Effector memory CD8-positive, alpha-beta T cell (primary cell): ENCODE results near the gene THSD7A.

Experiments used
- ATAC-seq: fragments of 150-1000 bp; cut with Tn5 transposase; replicated peaks from 2 replicates; pipeline ENCODE4 v1.10.0; 2021; ENCODE audit warnings: mild to moderate bottlenecking, moderate library complexity
- DNase-seq, 3 experiments: peaks; one replicate each; pipeline ENCODE4 v3.0.0; 2021
- H3K27ac Mint-ChIP-seq, 2 donors: one replicate each; pipeline ENCODE4 v1.8.0; 2022; ENCODE audit warnings: mild to moderate bottlenecking in 2 of 2, mixed read lengths in 2 of 2, moderate library complexity in 2 of 2
- H3K27me3 Mint-ChIP-seq, 2 donors: one replicate each; pipeline ENCODE4 v1.8.0; 2022; ENCODE audit warnings: mixed read lengths in 2 of 2
- H3K36me3 Mint-ChIP-seq: one replicate; pipeline ENCODE4 v1.8.0; 2022; ENCODE audit warnings: mild to moderate bottlenecking, moderate library complexity, mixed read lengths; ENCODE audit not compliant: insufficient read depth
- H3K4me1 Mint-ChIP-seq, 2 donors: one replicate each; pipeline ENCODE4 v1.8.0; 2022; ENCODE audit warnings: low read depth in 2 of 2, mixed read lengths in 2 of 2
- H3K4me3 Mint-ChIP-seq, 2 donors: one replicate each; pipeline ENCODE4 v1.8.0; 2022; ENCODE audit warnings: mild to moderate bottlenecking in 2 of 2, mixed read lengths in 2 of 2, moderate library complexity in 2 of 2
- H3K9me3 Mint-ChIP-seq, 2 donors: one replicate each; pipeline ENCODE4 v1.8.0; 2022; ENCODE audit warnings: mixed read lengths in 2 of 2

THSD7A gene

GRCh38 chr7:11701829-11702560 is 130.0 kb downstream of the THSD7A start:
- H3K9me3 Mint-ChIP-seq = peaks cover 0 to 3% of the 10 kb centered on the region in 2 donors
- no peaks in the 10 kb centered on the region for H3K36me3 Mint-ChIP-seq

DNA sequence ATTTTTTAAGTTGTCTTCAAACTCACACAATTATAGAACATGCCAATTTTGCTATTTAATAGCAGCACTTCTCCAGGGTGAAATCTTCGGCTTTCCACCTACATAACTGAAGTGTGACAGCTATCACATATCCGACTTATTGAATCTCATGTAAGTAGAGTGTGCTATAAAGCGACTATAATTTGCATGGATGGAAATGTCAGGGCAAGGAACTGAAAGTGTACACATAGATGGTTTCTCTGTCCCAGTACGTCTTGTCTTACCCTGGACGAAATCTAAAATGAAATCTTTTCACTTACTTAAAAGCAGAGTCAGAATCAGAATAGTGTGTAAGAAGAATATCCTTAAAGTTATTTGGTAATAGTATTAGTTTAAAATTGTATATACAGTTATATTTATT is 132.3 kb downstream of the THSD7A start:
- no peaks in the 10 kb centered on the region for H3K27me3 Mint-ChIP-seq
- no peaks in the 10 kb centered on the region for H3K36me3 Mint-ChIP-seq
- no peaks in the 10 kb centered on the region for H3K4me1 Mint-ChIP-seq
- no peak for ATAC-seq
- H3K27ac Mint-ChIP-seq = no peak overlapping the region
- H3K4me3 Mint-ChIP-seq = no peak overlapping the region
- DNase-seq = no peak
- peaks cover 3 to 11% of the 10 kb centered on the region in 2 donors for H3K9me3 Mint-ChIP-seq

More at GRCh38 chr7:11701829-11702560, 130.0 kb downstream of the THSD7A start:
- Mint-ChIP-seq H3K27me3 (no peaks in the 10 kb centered on the region), H3K4me1 (no peaks in the 10 kb centered on the region), H3K4me3 (no peak overlapping the region), H3K27ac (no peak overlapping the region)
- ATAC-seq = no peak
- no peak for DNase-seq

GRCh38 chr7:11698384-11698871 is 133.6 kb downstream of the THSD7A start:
- ATAC-seq (no peak), DNase-seq (no peak)
- Mint-ChIP-seq H3K4me1 (no peaks in the 10 kb centered on the region), H3K27me3 (no peaks in the 10 kb centered on the region), H3K27ac (no peak overlapping the region), H3K4me3 (no peak overlapping the region), H3K9me3 (peaks cover 3 to 11% of the 10 kb centered on the region in 2 donors), H3K36me3 (no peaks in the 10 kb centered on the region)

GRCh38 chr7:11690395-11690794 is 141.6 kb downstream of the THSD7A start:
- peaks cover 3 to 10% of the 10 kb centered on the region in 2 donors for H3K9me3 Mint-ChIP-seq
- no peak overlapping the region for H3K4me3 Mint-ChIP-seq
- H3K27me3 Mint-ChIP-seq = no peaks in the 10 kb centered on the region
- H3K4me1 Mint-ChIP-seq = no peaks in the 10 kb centered on the region
- no peaks in the 10 kb centered on the region for H3K36me3 Mint-ChIP-seq
- H3K27ac Mint-ChIP-seq = no peak overlapping the region
- DNase-seq (no peak), ATAC-seq (no peak)

GRCh38 chr7:11689096-11689495 is 142.9 kb downstream of the THSD7A start:
- peaks cover 6 to 11% of the 10 kb centered on the region in 2 donors for H3K9me3 Mint-ChIP-seq
- no peak for DNase-seq

GRCh38 chr7:11681461-11681860 is 150.5 kb downstream of the THSD7A start:
- H3K4me1 Mint-ChIP-seq = no peaks in the 10 kb centered on the region
- ATAC-seq (no peak), DNase-seq (no peak)
- H3K4me3 Mint-ChIP-seq = no peak overlapping the region
- no peaks in the 10 kb centered on the region for H3K27me3 Mint-ChIP-seq
- no peak overlapping the region for H3K27ac Mint-ChIP-seq
- peaks cover 17 to 24% of the 10 kb centered on the region in 2 donors for H3K9me3 Mint-ChIP-seq
- no peaks in the 10 kb centered on the region for H3K36me3 Mint-ChIP-seq

More at GRCh38 chr7:11689096-11689495, 142.9 kb downstream of the THSD7A start:
- H3K36me3 Mint-ChIP-seq = no peaks in the 10 kb centered on the region
- H3K4me3 Mint-ChIP-seq = no peak overlapping the region
- H3K27ac Mint-ChIP-seq = no peak overlapping the region
- ATAC-seq = no peak
- H3K27me3 Mint-ChIP-seq = no peaks in the 10 kb centered on the region
- H3K4me1 Mint-ChIP-seq = no peaks in the 10 kb centered on the region

- Mint-ChIP-seq H3K9me3 (peaks cover 13 to 15% of the 10 kb centered on the region in 2 donors), H3K27me3 (no peaks in the 10 kb centered on the region)
- no peak for ATAC-seq
These were observed 156.8 kb downstream of the THSD7A start for GRCh38 chr7:11675163-11675562.

GRCh38 chr7:11668727-11669126 is 163.3 kb downstream of the THSD7A start:
- Mint-ChIP-seq H3K4me1 (no peaks in the 10 kb centered on the region), H3K9me3 (no peaks in the 10 kb centered on the region), H3K4me3 (no peak overlapping the region), H3K36me3 (no peaks in the 10 kb centered on the region), H3K27me3 (no peaks in the 10 kb centered on the region), H3K27ac (no peak overlapping the region)
- no peak for ATAC-seq
- DNase-seq = no peak

More at GRCh38 chr7:11675163-11675562, 156.8 kb downstream of the THSD7A start:
- no peak overlapping the region for H3K27ac Mint-ChIP-seq
- no peak for DNase-seq
- no peak overlapping the region for H3K4me3 Mint-ChIP-seq
- no peaks in the 10 kb centered on the region for H3K36me3 Mint-ChIP-seq
- H3K4me1 Mint-ChIP-seq = no peaks in the 10 kb centered on the region

GRCh38 chr7:11667810-11668185 is 164.2 kb downstream of the THSD7A start:
- no peak for ATAC-seq
- no peaks in the 10 kb centered on the region for H3K9me3 Mint-ChIP-seq
- no peaks in the 10 kb centered on the region for H3K4me1 Mint-ChIP-seq
- H3K27me3 Mint-ChIP-seq = no peaks in the 10 kb centered on the region
- no peak overlapping the region for H3K4me3 Mint-ChIP-seq
- no peak for DNase-seq
- H3K36me3 Mint-ChIP-seq = no peaks in the 10 kb centered on the region
- no peak overlapping the region for H3K27ac Mint-ChIP-seq

- DNase-seq (no peak), ATAC-seq (no peak)
- Mint-ChIP-seq H3K27ac (no peak overlapping the region), H3K9me3 (no peaks in the 10 kb centered on the region), H3K36me3 (no peaks in the 10 kb centered on the region), H3K4me3 (no peak overlapping the region), H3K27me3 (no peaks in the 10 kb centered on the region), H3K4me1 (no peaks in the 10 kb centered on the region)
These were observed 164.8 kb downstream of the THSD7A start for GRCh38 chr7:11667071-11667809.

GRCh38 chr7:11665357-11665756 is 166.6 kb downstream of the THSD7A start:
- H3K9me3 Mint-ChIP-seq = no peaks in the 10 kb centered on the region
- ATAC-seq (no peak), DNase-seq (no peak)
- H3K27ac Mint-ChIP-seq = no peak overlapping the region
- H3K36me3 Mint-ChIP-seq = no peaks in the 10 kb centered on the region
- no peaks in the 10 kb centered on the region for H3K4me1 Mint-ChIP-seq
- H3K4me3 Mint-ChIP-seq = no peak overlapping the region
- no peaks in the 10 kb centered on the region for H3K27me3 Mint-ChIP-seq

GRCh38 chr7:11655642-11656041 is 176.4 kb downstream of the THSD7A start:
- Mint-ChIP-seq H3K4me1 (no peaks in the 10 kb centered on the region), H3K4me3 (no peak overlapping the region), H3K27me3 (no peaks in the 10 kb centered on the region), H3K27ac (no peak overlapping the region), H3K9me3 (no peaks in the 10 kb centered on the region), H3K36me3 (no peaks in the 10 kb centered on the region)
- DNase-seq = no peak
- no peak for ATAC-seq

- no peak for ATAC-seq
- H3K27ac Mint-ChIP-seq = no peak overlapping the region
- peaks cover 0 to under 1% of the 10 kb centered on the region in 2 donors for H3K9me3 Mint-ChIP-seq
These were observed 176.8 kb downstream of the THSD7A start for GRCh38 chr7:11655163-11655562.

DNA sequence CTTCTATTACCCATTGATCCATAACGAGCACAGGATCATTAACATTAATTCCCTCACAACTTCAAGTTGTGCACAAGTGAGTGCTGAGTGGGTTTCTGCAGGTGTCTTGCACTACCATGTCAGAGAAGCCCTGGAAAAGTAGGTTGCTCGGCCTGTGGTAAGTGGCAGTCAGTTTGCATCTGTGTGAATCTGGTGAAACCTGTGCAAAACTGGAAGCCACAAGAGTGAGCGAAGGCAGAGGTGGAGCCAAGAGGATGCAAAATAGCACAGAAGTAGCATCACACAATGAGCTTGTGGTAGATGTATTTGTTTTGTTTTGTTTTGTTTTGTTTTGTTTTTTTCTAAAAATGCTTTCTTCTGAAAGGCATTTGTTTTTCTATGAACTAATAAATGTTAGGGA is 181.5 kb downstream of the THSD7A start:
- ATAC-seq = no peak

More at GRCh38 chr7:11655163-11655562, 176.8 kb downstream of the THSD7A start:
- Mint-ChIP-seq H3K27me3 (no peaks in the 10 kb centered on the region), H3K4me3 (no peak overlapping the region), H3K4me1 (no peaks in the 10 kb centered on the region), H3K36me3 (no peaks in the 10 kb centered on the region)
- DNase-seq = no peak

More for the DNA sequence above, 181.5 kb downstream of the THSD7A start:
- no peak overlapping the region for H3K27ac Mint-ChIP-seq
- DNase-seq = no peak
- no peaks in the 10 kb centered on the region for H3K27me3 Mint-ChIP-seq
- no peak overlapping the region for H3K4me3 Mint-ChIP-seq
- no peaks in the 10 kb centered on the region for H3K36me3 Mint-ChIP-seq
- H3K9me3 Mint-ChIP-seq = peaks cover 0 to 11% of the 10 kb centered on the region in 2 donors
- no peaks in the 10 kb centered on the region for H3K4me1 Mint-ChIP-seq
